ENCODE results near the gene KRTAP15-1.

DNA sequence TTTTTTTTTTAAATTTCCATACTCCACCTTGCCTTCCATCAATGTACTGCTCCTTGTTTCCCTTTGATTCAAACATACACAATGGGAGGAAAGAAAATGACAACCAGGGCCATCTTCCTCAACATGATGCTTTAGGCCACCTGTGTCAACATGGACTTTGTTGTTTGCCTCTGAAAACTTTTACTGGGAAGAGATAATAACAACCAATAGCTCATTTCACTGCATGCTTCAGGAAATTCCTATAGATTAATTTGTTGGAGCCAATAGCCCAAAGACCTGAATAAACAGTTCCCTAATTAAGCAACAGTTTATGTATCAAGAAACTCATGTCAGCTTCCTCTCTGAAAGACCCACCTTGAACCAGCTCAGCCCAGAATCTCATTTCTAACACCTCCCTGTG lies 3.2 kb downstream of the KRTAP15-1 start:
- no peak for TF ChIP-seq YY1 (tag by site-specific recombination; IDR thresholded peaks at IDR 0.05)
- TF ChIP-seq, protein P1, sequence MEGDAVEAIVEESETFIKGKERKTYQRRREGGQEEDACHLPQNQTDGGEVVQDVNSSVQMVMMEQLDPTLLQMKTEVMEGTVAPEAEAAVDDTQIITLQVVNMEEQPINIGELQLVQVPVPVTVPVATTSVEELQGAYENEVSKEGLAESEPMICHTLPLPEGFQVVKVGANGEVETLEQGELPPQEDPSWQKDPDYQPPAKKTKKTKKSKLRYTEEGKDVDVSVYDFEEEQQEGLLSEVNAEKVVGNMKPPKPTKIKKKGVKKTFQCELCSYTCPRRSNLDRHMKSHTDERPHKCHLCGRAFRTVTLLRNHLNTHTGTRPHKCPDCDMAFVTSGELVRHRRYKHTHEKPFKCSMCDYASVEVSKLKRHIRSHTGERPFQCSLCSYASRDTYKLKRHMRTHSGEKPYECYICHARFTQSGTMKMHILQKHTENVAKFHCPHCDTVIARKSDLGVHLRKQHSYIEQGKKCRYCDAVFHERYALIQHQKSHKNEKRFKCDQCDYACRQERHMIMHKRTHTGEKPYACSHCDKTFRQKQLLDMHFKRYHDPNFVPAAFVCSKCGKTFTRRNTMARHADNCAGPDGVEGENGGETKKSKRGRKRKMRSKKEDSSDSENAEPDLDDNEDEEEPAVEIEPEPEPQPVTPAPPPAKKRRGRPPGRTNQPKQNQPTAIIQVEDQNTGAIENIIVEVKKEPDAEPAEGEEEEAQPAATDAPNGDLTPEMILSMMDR (tag by site-specific recombination; IDR thresholded peaks at IDR 0.05) = no peak

Data from HEK293 (cell line).